Smooth muscle cell (in vitro differentiated cells): Measurements from ENCODE around the gene TAF11. TPM values are rescaled to one million over a fixed set of nuclear protein-coding genes. Genes with fewer than 3 reads are reported as not detected.
A peak's percentile ranks its signal among the peaks of the same experiment; 100 is the strongest.
"Not testable (repeated sequence)": the region's sequence is repeated elsewhere in the genome, so short reads cannot be mapped to it uniquely, and the experiment has no call there.

Experiments used
- DNase-seq: peaks from one replicate; lab custom pipeline; 2025; ENCODE audit not compliant: unreplicated experiment; lab: John Stamatoyannopoulos, UW
- H2AFZ ChIP-seq: fragments of 200-600 bp; sonication (generic); 2 replicates; pipeline ENCODE4 v1.6.0; 2016; ENCODE audit warnings: antibody characterized with exemption, low read depth, mild to moderate bottlenecking
- H3F3A ChIP-seq: fragments of 200-600 bp; sonication (generic); 2 replicates; pipeline ENCODE4 v1.6.0; 2017; ENCODE audit warnings: antibody characterized with exemption, low read depth
- H3K27ac ChIP-seq: fragments of 200-600 bp; sonication (generic); 2 replicates; pipeline ENCODE4 v1.5.1; 2016; ENCODE audit warnings: low read depth, mild to moderate bottlenecking
- H3K27me3 ChIP-seq: fragments of 200-600 bp; sonication (generic); 2 replicates; pipeline ENCODE4 v1.6.1; 2016; ENCODE audit warnings: low read depth, mild to moderate bottlenecking
- H3K36me3 ChIP-seq: fragments of 200-600 bp; sonication (generic); 2 replicates; pipeline ENCODE4 v1.5.1; 2016; ENCODE audit warnings: low read depth
- H3K4me1 ChIP-seq: fragments of 200-600 bp; sonication (generic); 2 replicates; pipeline ENCODE4 v1.5.1; 2016; ENCODE audit warnings: low read depth
- H3K4me2 ChIP-seq: fragments of 200-600 bp; sonication (generic); 2 replicates; pipeline ENCODE4 v1.6.0; 2016; ENCODE audit warnings: mild to moderate bottlenecking
- H3K4me3 ChIP-seq: fragments of 200-600 bp; sonication (generic); 2 replicates; pipeline ENCODE4 v1.5.1; 2016; ENCODE audit warnings: mild to moderate bottlenecking
- H3K79me2 ChIP-seq: fragments of 200-600 bp; sonication (generic); 2 replicates; pipeline ENCODE4 v1.6.0; 2016; ENCODE audit warnings: low read depth, mild to moderate bottlenecking
- H3K9ac ChIP-seq: fragments of 200-600 bp; sonication (generic); 2 replicates; pipeline ENCODE4 v1.6.0; 2016; ENCODE audit warnings: low read depth
- H3K9me3 ChIP-seq: fragments of 200-600 bp; sonication (generic); replicated peaks from 2 replicates; pipeline ENCODE4 v1.5.1; 2016; ENCODE audit warnings: low read depth
- H4K20me1 ChIP-seq: fragments of 200-600 bp; sonication (generic); 2 replicates; pipeline ENCODE4 v1.6.0; 2016; ENCODE audit warnings: low read depth
- CTCF ChIP-seq: fragments of 200-600 bp; sonication (generic); IDR thresholded peaks from 2 replicates; pipeline ENCODE4 v1.5.1; 2017; ENCODE audit warnings: borderline replicate concordance, mild to moderate bottlenecking, antibody characterized with exemption; ENCODE audit not compliant: insufficient read depth, poor library complexity, severe bottlenecking
- WGBS: methylation state at CpG from one replicate; pipeline ENCODE4 v1.1.7; 2016; ENCODE audit warnings: low lambda C conversion rate; 5-methylcytosine and 5-hydroxymethylcytosine counted together
- polyA plus RNA-seq: library from polyadenylated mRNA; unstranded; fragments of >200 nt; fragmentation: Nextera tagmentation; extraction: Ambion mirVana; gene quantifications from 2 replicates; pipeline ENCODE4 v1.2.1, GENCODE V29; 2016
- total RNA-seq: library from RNA; depleted of rRNA; stranded (reverse); fragments of >200 nt; gene quantifications from 2 replicates; pipeline ENCODE4 v1.2.3, GENCODE V29; 2014

TAF11 gene
- total and polyA plus RNA-seq, 2 experiments from 2014 or later, result 17.2 to 35.3 TPM

- Histone ChIP-seq H3K9ac (peak overlapping the region; percentile 88), H3K9me3 (no peaks in the 10 kb centered on the region), H3K36me3 (no peaks in the 10 kb centered on the region), H3K79me2 (peaks cover 81% of the 10 kb centered on the region), H2AFZ (no peak overlapping the region), H3K4me1 (peaks cover 19% of the 10 kb centered on the region), H3K27ac (no peak overlapping the region), H3K4me3 (peak overlapping the region; percentile 82), H4K20me1 (peaks cover 54% of the 10 kb centered on the region), H3K4me2 (peak overlapping the region; percentile 96), H3K27me3 (no peaks in the 10 kb centered on the region), H3F3A (no peaks in the 10 kb centered on the region)
- no peak for TF ChIP-seq CTCF
- WGBS, result 75% methylated on average over 7 of the region's 7 CpGs
- no peak for DNase-seq
Measured at GRCh38 chr6:34890533-34890925, 2.7 kb upstream of the TAF11 start.

GRCh38 chr6:34888874-34889555, 1.2 kb upstream of the TAF11 start, which contains the start of gene ANKS1A:
ANKS1A (plus strand) TSS chr6:34889255; CDS start chr6:34889403, 148 bp downstream.
- TF ChIP-seq CTCF, result no peak
- Histone ChIP-seq H3K36me3 (no peaks in the 10 kb centered on the region), H3K79me2 (peaks cover 80% of the 10 kb centered on the region), H3K9ac (peak within 1 kb of the TSS; percentile 88), H3K27ac (peak within 1 kb of the TSS; percentile 77), H3K4me3 (peak within 1 kb of the TSS; percentile 82), H3K27me3 (no peaks in the 10 kb centered on the region), H3K4me2 (peak within 1 kb of the TSS; percentile 96), H3K9me3 (no peaks in the 10 kb centered on the region), H3K4me1 (peaks cover 19% of the 10 kb centered on the region), H4K20me1 (peaks cover 41% of the 10 kb centered on the region), H2AFZ (peak within 1 kb of the TSS; percentile 91), H3F3A (no peaks in the 10 kb centered on the region)
- DNase-seq, result peak; percentile 34
- WGBS, result under 1% methylated on average over 31 of the region's 60 CpGs

DNA sequence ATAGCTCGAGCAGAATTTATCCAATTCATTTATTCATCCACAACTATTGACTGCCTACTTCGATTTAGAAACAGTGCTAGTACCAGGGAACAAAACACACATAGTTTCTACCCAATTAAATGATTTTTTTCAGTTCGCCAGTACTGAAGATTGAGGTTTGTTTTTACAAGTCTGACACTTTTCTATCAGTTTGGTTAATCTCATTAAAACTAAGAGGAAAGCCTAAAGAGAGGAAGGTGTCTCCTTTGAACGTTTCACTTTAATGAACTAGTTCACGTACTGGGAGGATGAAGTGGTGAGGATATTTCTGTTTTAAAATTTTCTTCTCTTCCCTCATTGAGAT, 643 bp upstream of the TAF11 start:
- Histone ChIP-seq H4K20me1 (peaks cover 41% of the 10 kb centered on the region), H3K4me1 (peaks cover 19% of the 10 kb centered on the region), H3K4me3 (peak overlapping the region; percentile 82), H3K9ac (peak overlapping the region; percentile 88), H3K27ac (peak overlapping the region; percentile 77), H3K79me2 (peaks cover 80% of the 10 kb centered on the region), H3F3A (no peaks in the 10 kb centered on the region), H3K9me3 (no peaks in the 10 kb centered on the region), H2AFZ (peak overlapping the region; percentile 91), H3K27me3 (no peaks in the 10 kb centered on the region), H3K36me3 (no peaks in the 10 kb centered on the region), H3K4me2 (peak overlapping the region; percentile 96)
- DNase-seq, result no peak
- no peak for TF ChIP-seq CTCF
- 0% methylated on average over 5 of the region's 5 CpGs for WGBS

DNA sequence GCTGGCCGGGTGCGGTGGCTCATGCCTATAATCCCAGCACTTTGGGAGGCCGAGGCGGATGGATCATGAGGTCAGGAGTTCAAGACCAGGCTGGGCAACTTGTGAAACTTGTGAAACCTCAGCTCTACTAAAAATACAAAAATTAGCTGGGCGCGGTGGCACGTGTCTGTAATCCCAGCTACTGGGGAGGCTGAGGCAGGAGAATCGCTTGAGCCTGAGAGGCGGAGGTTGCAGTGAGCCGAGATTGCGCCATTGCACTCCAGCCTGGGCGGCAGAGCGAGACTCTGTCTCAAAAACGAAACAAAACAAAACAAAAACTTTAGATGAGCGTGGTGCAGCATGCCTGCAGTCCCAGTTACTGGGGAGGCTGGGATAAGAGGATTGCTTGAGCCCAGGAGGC, 2.0 kb downstream of the TAF11 start:
- H3F3A ChIP-seq, H3K27ac ChIP-seq, H3K9ac ChIP-seq, H3K4me3 ChIP-seq, H3K36me3 ChIP-seq, H2AFZ ChIP-seq, H3K9me3 ChIP-seq, H3K4me2 ChIP-seq, H3K27me3 ChIP-seq, DNase-seq: not testable (repeated sequence)
- WGBS, result 98% methylated on average over 15 of the region's 15 CpGs
- Histone ChIP-seq H3K79me2 (peaks cover 66% of the 10 kb centered on the region), H3K4me1 (peaks cover 17% of the 10 kb centered on the region), H4K20me1 (peaks cover 21% of the 10 kb centered on the region)
